Stimulated activated memory B cell treated with anti-CD40 and anti-IgM and Interleukin-4, amounts not matched to agents 10 μg/mL and 1 μg/mL and 100 μg/mL, for 72 hours (primary cell): Measurements from ENCODE around the gene MYO1D.
A peak's percentile ranks its signal among the peaks of the same experiment; 100 is the strongest.

ENCODE experiments used
- ATAC-seq: fragments of 150-1000 bp; cut with Tn5 transposase; 2 replicates; pipeline ENCODE4 v1.10.0; 2021
- H3K27ac Mint-ChIP-seq: one replicate; pipeline ENCODE4 v1.8.0; 2022; ENCODE audit warnings: mild to moderate bottlenecking, mixed read lengths
- H3K27me3 Mint-ChIP-seq: one replicate; pipeline ENCODE4 v1.8.0; 2022; ENCODE audit warnings: mixed read lengths
- H3K36me3 Mint-ChIP-seq: one replicate; pipeline ENCODE4 v1.8.0; 2022; ENCODE audit warnings: mixed read lengths
- H3K4me1 Mint-ChIP-seq: one replicate; pipeline ENCODE4 v1.8.0; 2022; ENCODE audit warnings: mixed read lengths
- H3K4me3 Mint-ChIP-seq: one replicate; pipeline ENCODE4 v1.8.0; 2022; ENCODE audit warnings: mild to moderate bottlenecking, moderate library complexity, mixed read lengths
- H3K9me3 Mint-ChIP-seq: one replicate; pipeline ENCODE4 v1.8.0; 2022; ENCODE audit warnings: mixed read lengths

The MYO1D gene

GRCh38 chr17:32485261-32486110 lies 391.4 kb downstream of the MYO1D start:
- Mint-ChIP-seq H3K36me3 (peaks cover 27% of the 10 kb centered on the region), H3K27ac (no peak overlapping the region), H3K27me3 (no peaks in the 10 kb centered on the region), H3K4me1 (peaks cover 41% of the 10 kb centered on the region), H3K9me3 (no peaks in the 10 kb centered on the region), H3K4me3 (peak overlapping the region; percentile 70)
- ATAC-seq = no peak

GRCh38 chr17:32484628-32485027 lies 392.3 kb downstream of the MYO1D start:
- H3K27me3 Mint-ChIP-seq = no peaks in the 10 kb centered on the region
- H3K4me1 Mint-ChIP-seq = peaks cover 33% of the 10 kb centered on the region
- no peak overlapping the region for H3K4me3 Mint-ChIP-seq
- no peak for ATAC-seq
- no peaks in the 10 kb centered on the region for H3K9me3 Mint-ChIP-seq
- no peak overlapping the region for H3K27ac Mint-ChIP-seq
- H3K36me3 Mint-ChIP-seq = peaks cover 29% of the 10 kb centered on the region

- no peak for ATAC-seq
- Mint-ChIP-seq H3K9me3 (no peaks in the 10 kb centered on the region), H3K4me3 (no peak overlapping the region), H3K27me3 (no peaks in the 10 kb centered on the region), H3K27ac (peak overlapping the region; percentile 11), H3K36me3 (peaks cover 29% of the 10 kb centered on the region), H3K4me1 (peaks cover 28% of the 10 kb centered on the region)
Measured at GRCh38 chr17:32484041-32484461, 392.9 kb downstream of the MYO1D start.

DNA sequence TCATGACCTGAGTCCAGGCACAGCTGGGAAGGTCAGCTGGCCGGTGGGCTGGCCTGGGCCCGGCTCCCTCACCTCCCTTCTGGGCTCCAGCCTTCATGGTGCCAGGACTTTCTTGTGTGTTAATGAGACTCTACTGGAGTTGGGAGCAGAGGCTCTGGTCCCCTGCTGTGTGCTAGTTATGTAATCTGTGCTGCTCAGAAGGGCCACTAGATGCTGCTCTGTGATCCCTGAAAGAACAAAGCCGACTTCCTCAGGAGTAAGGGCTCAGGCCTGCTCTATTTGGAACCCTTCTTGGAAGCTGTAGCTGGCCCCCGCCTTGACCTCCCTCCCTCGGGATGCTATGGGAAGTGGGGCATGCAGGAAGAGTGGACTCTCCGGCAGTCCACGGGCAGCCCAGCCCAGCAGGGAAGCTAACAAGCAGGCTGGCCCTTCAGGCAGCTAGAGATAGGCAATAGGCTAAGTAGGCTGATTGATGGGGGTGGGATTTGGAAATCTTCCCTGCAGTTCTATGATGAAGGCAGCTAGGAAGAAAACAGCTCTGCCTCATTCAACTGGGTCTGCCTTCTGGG lies 393.4 kb downstream of the MYO1D start:
- Mint-ChIP-seq H3K4me1 (peaks cover 22% of the 10 kb centered on the region), H3K27ac (peak overlapping the region; percentile 11), H3K9me3 (no peaks in the 10 kb centered on the region), H3K27me3 (no peaks in the 10 kb centered on the region), H3K4me3 (no peak overlapping the region), H3K36me3 (peaks cover 31% of the 10 kb centered on the region)
- ATAC-seq = peak; percentile 52

DNA sequence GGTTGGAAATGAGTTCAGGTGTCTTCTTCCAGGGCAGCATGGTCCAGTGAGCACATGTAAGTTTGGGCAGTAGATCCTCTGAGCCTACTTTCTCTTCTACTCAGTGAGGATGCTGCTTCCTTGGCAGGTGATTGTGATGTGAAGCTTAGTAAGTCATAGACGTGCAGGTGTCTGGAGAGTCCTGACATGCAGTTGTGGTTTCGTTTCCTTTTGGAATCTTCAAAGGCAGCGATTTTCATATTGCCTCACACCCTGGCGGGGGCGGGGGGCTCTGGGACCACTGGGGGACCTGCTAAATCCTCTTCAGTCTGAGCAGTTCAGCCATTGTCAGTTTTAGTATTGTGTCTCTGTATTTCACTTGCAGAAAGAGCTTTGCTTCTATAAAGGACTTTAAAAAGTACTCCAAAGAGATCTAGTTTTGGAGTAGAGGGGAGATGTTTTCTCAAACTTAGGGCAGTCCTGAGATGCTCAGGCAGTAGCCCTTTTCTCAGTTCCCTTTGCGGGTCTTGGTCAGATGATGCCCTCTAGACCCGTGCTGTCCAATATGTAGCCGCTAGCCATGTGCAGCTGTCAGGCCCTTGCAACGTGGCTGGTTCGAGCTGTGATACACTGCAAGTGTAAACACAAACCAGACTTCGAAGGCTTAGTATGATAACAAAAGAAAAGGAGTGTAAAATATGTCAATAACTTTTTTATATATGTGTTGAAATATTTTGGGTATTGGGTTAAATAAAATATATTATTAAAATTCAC lies 394.2 kb downstream of the MYO1D start:
- Mint-ChIP-seq H3K27me3 (no peaks in the 10 kb centered on the region), H3K9me3 (no peaks in the 10 kb centered on the region), H3K4me1 (peaks cover 15% of the 10 kb centered on the region), H3K27ac (no peak overlapping the region), H3K4me3 (no peak overlapping the region), H3K36me3 (peaks cover 36% of the 10 kb centered on the region)
- ATAC-seq = no peak

- peaks cover 10% of the 10 kb centered on the region for H3K4me1 Mint-ChIP-seq
- ATAC-seq = no peak
- peaks cover 47% of the 10 kb centered on the region for H3K36me3 Mint-ChIP-seq
- peak overlapping the region; percentile 3 for H3K27ac Mint-ChIP-seq
- H3K9me3 Mint-ChIP-seq = no peaks in the 10 kb centered on the region
- no peaks in the 10 kb centered on the region for H3K27me3 Mint-ChIP-seq
- no peak overlapping the region for H3K4me3 Mint-ChIP-seq
Measured at GRCh38 chr17:32481193-32481592, 395.7 kb downstream of the MYO1D start.

- no peak for ATAC-seq
- no peak overlapping the region for H3K27ac Mint-ChIP-seq
- H3K4me3 Mint-ChIP-seq = no peak overlapping the region
- peaks cover 61% of the 10 kb centered on the region for H3K36me3 Mint-ChIP-seq
- H3K9me3 Mint-ChIP-seq = no peaks in the 10 kb centered on the region
- peaks cover 8% of the 10 kb centered on the region for H3K4me1 Mint-ChIP-seq
- no peaks in the 10 kb centered on the region for H3K27me3 Mint-ChIP-seq
Measured at GRCh38 chr17:32479074-32479617, 397.8 kb downstream of the MYO1D start.

GRCh38 chr17:32477220-32477619 lies 399.7 kb downstream of the MYO1D start:
- H3K27me3 Mint-ChIP-seq = no peaks in the 10 kb centered on the region
- no peak overlapping the region for H3K27ac Mint-ChIP-seq
- no peak overlapping the region for H3K4me3 Mint-ChIP-seq
- peaks cover 63% of the 10 kb centered on the region for H3K36me3 Mint-ChIP-seq
- no peaks in the 10 kb centered on the region for H3K9me3 Mint-ChIP-seq
- no peaks in the 10 kb centered on the region for H3K4me1 Mint-ChIP-seq
- no peak for ATAC-seq

GRCh38 chr17:32475258-32475657 lies 401.7 kb downstream of the MYO1D start:
- H3K27ac Mint-ChIP-seq = no peak overlapping the region
- peaks cover 65% of the 10 kb centered on the region for H3K36me3 Mint-ChIP-seq
- ATAC-seq = no peak
- no peak overlapping the region for H3K4me3 Mint-ChIP-seq
- H3K4me1 Mint-ChIP-seq = no peaks in the 10 kb centered on the region
- no peaks in the 10 kb centered on the region for H3K27me3 Mint-ChIP-seq
- H3K9me3 Mint-ChIP-seq = no peaks in the 10 kb centered on the region

DNA sequence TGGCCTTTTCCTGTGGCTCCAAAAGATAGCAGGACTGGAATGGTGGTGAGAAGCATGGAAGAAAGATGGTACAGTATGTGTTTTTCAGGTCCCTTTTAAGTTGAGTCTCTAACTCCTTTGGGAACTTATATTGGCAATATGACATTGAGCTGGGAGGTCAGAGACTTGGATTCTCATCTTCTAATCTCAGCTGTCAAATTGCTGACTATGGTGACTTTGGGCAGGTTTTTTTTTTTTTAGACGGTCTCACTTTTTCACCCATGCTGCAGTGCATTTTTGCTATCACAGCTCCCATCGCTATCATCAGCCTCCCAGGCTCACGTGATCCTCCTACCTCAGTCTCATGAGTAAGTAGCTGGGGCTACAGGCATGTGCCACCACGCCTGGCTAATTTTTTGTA lies 405.3 kb downstream of the MYO1D start:
- H3K9me3 Mint-ChIP-seq = no peaks in the 10 kb centered on the region
- ATAC-seq = no peak
- no peaks in the 10 kb centered on the region for H3K4me1 Mint-ChIP-seq
- H3K27ac Mint-ChIP-seq = peak overlapping the region; percentile 35
- H3K36me3 Mint-ChIP-seq = peaks cover 66% of the 10 kb centered on the region
- H3K27me3 Mint-ChIP-seq = no peaks in the 10 kb centered on the region
- no peak overlapping the region for H3K4me3 Mint-ChIP-seq

- Mint-ChIP-seq H3K4me3 (no peak overlapping the region), H3K9me3 (no peaks in the 10 kb centered on the region), H3K4me1 (no peaks in the 10 kb centered on the region), H3K27ac (no peak overlapping the region), H3K27me3 (no peaks in the 10 kb centered on the region), H3K36me3 (peaks cover 71% of the 10 kb centered on the region)
- no peak for ATAC-seq
Measured at GRCh38 chr17:32470405-32471167, 406.3 kb downstream of the MYO1D start.

GRCh38 chr17:32467949-32468348 lies 409.0 kb downstream of the MYO1D start:
- Mint-ChIP-seq H3K27me3 (no peaks in the 10 kb centered on the region), H3K9me3 (no peaks in the 10 kb centered on the region), H3K4me1 (no peaks in the 10 kb centered on the region), H3K4me3 (no peak overlapping the region), H3K27ac (no peak overlapping the region), H3K36me3 (peaks cover 62% of the 10 kb centered on the region)
- no peak for ATAC-seq

- H3K36me3 Mint-ChIP-seq = peaks cover 69% of the 10 kb centered on the region
- no peak for ATAC-seq
- H3K4me1 Mint-ChIP-seq = peaks cover 19% of the 10 kb centered on the region
Measured at GRCh38 chr17:32464374-32464773, 412.6 kb downstream of the MYO1D start.

GRCh38 chr17:32463304-32463703 lies 413.6 kb downstream of the MYO1D start:
- peaks cover 19% of the 10 kb centered on the region for H3K4me1 Mint-ChIP-seq
- no peaks in the 10 kb centered on the region for H3K9me3 Mint-ChIP-seq
- no peak overlapping the region for H3K27ac Mint-ChIP-seq
- peaks cover 66% of the 10 kb centered on the region for H3K36me3 Mint-ChIP-seq
- no peak overlapping the region for H3K4me3 Mint-ChIP-seq
- H3K27me3 Mint-ChIP-seq = no peaks in the 10 kb centered on the region
- ATAC-seq = no peak

More at GRCh38 chr17:32464374-32464773, 412.6 kb downstream of the MYO1D start:
- Mint-ChIP-seq H3K9me3 (no peaks in the 10 kb centered on the region), H3K4me3 (no peak overlapping the region), H3K27ac (no peak overlapping the region), H3K27me3 (no peaks in the 10 kb centered on the region)
